Measurements from ENCODE around the gene XRRA1. TPM values are rescaled to one million over a fixed set of nuclear protein-coding genes. Genes with fewer than 3 reads are reported as not detected.

XRRA1 gene
- total RNA-seq, 2 donors from 2014 or later = 7.2 to 9.0 TPM

- H3K4me3 Mint-ChIP-seq = no peak overlapping the region
- TF ChIP-seq CTCF (conservative IDR thresholded peaks at IDR 0.05) = peak; percentile 92
- no peaks in the 10 kb centered on the region for H3K4me1 Mint-ChIP-seq
- no peaks in the 10 kb centered on the region for H3K4me1 ChIP-seq (ENCODE audit: control insufficient read depth, insufficient read depth, low read length)
- H3K9me3 Mint-ChIP-seq = no peaks in the 10 kb centered on the region
- peak; percentile 79 for DNase-seq
- H3K27me3 ChIP-seq (ENCODE audit: control insufficient read depth, insufficient read depth, low read length, poor library complexity, severe bottlenecking) = no peaks in the 10 kb centered on the region
- no peak overlapping the region for H3K27ac Mint-ChIP-seq
- no peaks in the 10 kb centered on the region for H3K27me3 Mint-ChIP-seq (ENCODE audit: insufficient read depth)
- H3K36me3 Mint-ChIP-seq (ENCODE audit: low read depth) = peaks cover 2% of the 10 kb centered on the region
- no peak overlapping the region for H3K4me3 ChIP-seq (ENCODE audit: low read length)
- no peak overlapping the region for H3K9ac ChIP-seq (ENCODE audit: extremely low read depth, low read length, poor library complexity, severe bottlenecking)
- WGBS, 2 experiments (ENCODE audit: insufficient coverage in 1 of 2, insufficient read length in 1 of 2) = 72 to 85% methylated on average over 7 to 8 of the region's 8 CpGs
- H3K9me3 ChIP-seq (ENCODE audit: control insufficient read depth, low read length) = no peaks in the 10 kb centered on the region
- peaks cover 46% of the 10 kb centered on the region for H3K36me3 ChIP-seq (ENCODE audit: control insufficient read depth, insufficient read depth, low read length)
- H3K27ac ChIP-seq (ENCODE audit: low read depth, low read length) = no peak overlapping the region
Observed at GRCh38 chr11:74929431-74930363, 19.2 kb downstream of the XRRA1 start.

GRCh38 chr11:74927496-74927895, 21.4 kb downstream of the XRRA1 start:
- no peak overlapping the region for H3K27ac Mint-ChIP-seq
- Histone ChIP-seq H3K27ac (ENCODE audit: low read depth, low read length) (no peak overlapping the region), H3K4me3 (ENCODE audit: low read length) (no peak overlapping the region), H3K9me3 (ENCODE audit: control insufficient read depth, low read length) (no peaks in the 10 kb centered on the region), H3K9ac (ENCODE audit: extremely low read depth, low read length, poor library complexity, severe bottlenecking) (no peak overlapping the region), H3K27me3 (ENCODE audit: control insufficient read depth, insufficient read depth, low read length, poor library complexity, severe bottlenecking) (no peaks in the 10 kb centered on the region), H3K36me3 (ENCODE audit: control insufficient read depth, insufficient read depth, low read length) (peaks cover 33% of the 10 kb centered on the region), H3K4me1 (ENCODE audit: control insufficient read depth, insufficient read depth, low read length) (no peaks in the 10 kb centered on the region)
- no peak for TF ChIP-seq CTCF (conservative IDR thresholded peaks at IDR 0.05)
- no peaks in the 10 kb centered on the region for H3K4me1 Mint-ChIP-seq
- no peaks in the 10 kb centered on the region for H3K36me3 Mint-ChIP-seq (ENCODE audit: low read depth)
- DNase-seq = no peak
- H3K4me3 Mint-ChIP-seq = no peak overlapping the region
- no peaks in the 10 kb centered on the region for H3K9me3 Mint-ChIP-seq
- H3K27me3 Mint-ChIP-seq (ENCODE audit: insufficient read depth) = no peaks in the 10 kb centered on the region

GRCh38 chr11:74926304-74927030, 22.4 kb downstream of the XRRA1 start:
- WGBS, 2 experiments (ENCODE audit: insufficient coverage in 1 of 2, insufficient read length in 1 of 2) = 93 to 98% methylated on average over 6 to 8 of the region's 8 CpGs
- H3K9me3 ChIP-seq (ENCODE audit: control insufficient read depth, low read length) = no peaks in the 10 kb centered on the region

More at GRCh38 chr11:74926304-74927030, 22.4 kb downstream of the XRRA1 start:
- no peak overlapping the region for H3K4me3 Mint-ChIP-seq
- Histone ChIP-seq H3K9ac (ENCODE audit: extremely low read depth, low read length, poor library complexity, severe bottlenecking) (no peak overlapping the region), H3K36me3 (ENCODE audit: control insufficient read depth, insufficient read depth, low read length) (peaks cover 23% of the 10 kb centered on the region), H3K4me3 (ENCODE audit: low read length) (no peak overlapping the region), H3K4me1 (ENCODE audit: control insufficient read depth, insufficient read depth, low read length) (no peaks in the 10 kb centered on the region), H3K27ac (ENCODE audit: low read depth, low read length) (no peak overlapping the region), H3K27me3 (ENCODE audit: control insufficient read depth, insufficient read depth, low read length, poor library complexity, severe bottlenecking) (no peaks in the 10 kb centered on the region)
- TF ChIP-seq CTCF (conservative IDR thresholded peaks at IDR 0.05) = no peak
- no peak overlapping the region for H3K27ac Mint-ChIP-seq
- no peaks in the 10 kb centered on the region for H3K27me3 Mint-ChIP-seq (ENCODE audit: insufficient read depth)
- H3K36me3 Mint-ChIP-seq (ENCODE audit: low read depth) = peaks cover under 1% of the 10 kb centered on the region
- no peak for DNase-seq
- no peaks in the 10 kb centered on the region for H3K9me3 Mint-ChIP-seq
- no peaks in the 10 kb centered on the region for H3K4me1 Mint-ChIP-seq
